Activated CD4-positive, CD25-positive, alpha-beta regulatory T cell treated with anti-CD3 and anti-CD28 coated beads, Interleukin-2, amount 50 U/mL, for 16 hours (primary cell): ENCODE results near the gene CLN6.
"Not testable (repeated sequence)": the region's sequence is repeated elsewhere in the genome, so short reads cannot be mapped to it uniquely, and the experiment has no call there.

ENCODE experiments used
- DNase-seq: peaks from one replicate; pipeline ENCODE4 v3.0.0-alpha.2; 2020; ENCODE audit warnings: low read depth, low spot score

CLN6 gene

GRCh38 chr15:68223171-68223570, 6.4 kb downstream of the CLN6 start:
- DNase-seq: no peak

GRCh38 chr15:68222432-68222743, 7.1 kb downstream of the CLN6 start:
- not testable (repeated sequence) for DNase-seq

GRCh38 chr15:68221530-68222431, 7.7 kb downstream of the CLN6 start:
- DNase-seq: not testable (repeated sequence)

- DNase-seq: no peak
Measured at GRCh38 chr15:68220967-68221366, 8.6 kb downstream of the CLN6 start.

- no peak for DNase-seq
Measured at GRCh38 chr15:68220489-68220888, 9.0 kb downstream of the CLN6 start.

GRCh38 chr15:68218847-68219798, 10.4 kb downstream of the CLN6 start:
- DNase-seq: no peak

- DNase-seq: no peak
Measured at GRCh38 chr15:68218331-68218730, 11.2 kb downstream of the CLN6 start.

GRCh38 chr15:68217341-68217740, 12.2 kb downstream of the CLN6 start:
- no peak for DNase-seq

- DNase-seq: no peak
Measured at GRCh38 chr15:68214838-68215254, 14.7 kb downstream of the CLN6 start.

- DNase-seq: no peak
Measured at GRCh38 chr15:68213991-68214837, 15.3 kb downstream of the CLN6 start.

GRCh38 chr15:68213491-68213845, 16.1 kb downstream of the CLN6 start:
- not testable (repeated sequence) for DNase-seq

GRCh38 chr15:68211656-68212320, 17.7 kb downstream of the CLN6 start:
- DNase-seq: no peak

GRCh38 chr15:68210821-68211655, 18.5 kb downstream of the CLN6 start:
- DNase-seq: no peak

- no peak for DNase-seq
Measured at GRCh38 chr15:68210409-68210756, 19.1 kb downstream of the CLN6 start.

GRCh38 chr15:68209735-68210408, 19.7 kb downstream of the CLN6 start:
- no peak for DNase-seq

GRCh38 chr15:68209272-68209671, 20.3 kb downstream of the CLN6 start:
- DNase-seq: no peak

GRCh38 chr15:68208636-68209240, 20.8 kb downstream of the CLN6 start:
- no peak for DNase-seq

- DNase-seq: no peak
Measured at GRCh38 chr15:68208136-68208535, 21.4 kb downstream of the CLN6 start.

- DNase-seq: no peak
Measured at GRCh38 chr15:68207176-68207935, 22.2 kb downstream of the CLN6 start.
